BLaER1 (cell line): ENCODE data around the gene SPN.
"Not testable (repeated sequence)": the region's sequence is repeated elsewhere in the genome, so short reads cannot be mapped to it uniquely, and the experiment has no call there.

ENCODE experiments used
- H3K27ac ChIP-seq: shearing (Covaris generic); formaldehyde crosslinking; 2 replicates; pipeline ENCODE4 v1.8.1; 2022
- H3K27me3 ChIP-seq: shearing (Covaris generic); formaldehyde crosslinking; 2 replicates; pipeline ENCODE4 v1.8.1; 2022
- H3K36me3 ChIP-seq: shearing (Covaris generic); formaldehyde crosslinking; 2 replicates; pipeline ENCODE4 v1.8.1; 2022
- H3K4me1 ChIP-seq: shearing (Covaris generic); formaldehyde crosslinking; 2 replicates; pipeline ENCODE4 v1.8.1; 2022
- H3K4me2 ChIP-seq: shearing (Covaris generic); formaldehyde crosslinking; 2 replicates; pipeline ENCODE4 v1.8.1; 2022
- H3K4me3 ChIP-seq: shearing (Covaris generic); formaldehyde crosslinking; 2 replicates; pipeline ENCODE4 v1.8.1; 2022
- H3K9ac ChIP-seq: shearing (Covaris generic); formaldehyde crosslinking; 2 replicates; pipeline ENCODE4 v1.8.1; 2022
- H3K9me3 ChIP-seq: shearing (Covaris generic); formaldehyde crosslinking; 2 replicates; pipeline ENCODE4 v1.8.1; 2022
- H4K20me1 ChIP-seq: shearing (Covaris generic); formaldehyde crosslinking; 2 replicates; pipeline ENCODE4 v1.8.1; 2022
- Cebpa-rat ChIP-seq: shearing (Covaris generic); IDR thresholded peaks from 2 replicates; pipeline ENCODE4 v1.8.1; 2022

Gene SPN, protein sequence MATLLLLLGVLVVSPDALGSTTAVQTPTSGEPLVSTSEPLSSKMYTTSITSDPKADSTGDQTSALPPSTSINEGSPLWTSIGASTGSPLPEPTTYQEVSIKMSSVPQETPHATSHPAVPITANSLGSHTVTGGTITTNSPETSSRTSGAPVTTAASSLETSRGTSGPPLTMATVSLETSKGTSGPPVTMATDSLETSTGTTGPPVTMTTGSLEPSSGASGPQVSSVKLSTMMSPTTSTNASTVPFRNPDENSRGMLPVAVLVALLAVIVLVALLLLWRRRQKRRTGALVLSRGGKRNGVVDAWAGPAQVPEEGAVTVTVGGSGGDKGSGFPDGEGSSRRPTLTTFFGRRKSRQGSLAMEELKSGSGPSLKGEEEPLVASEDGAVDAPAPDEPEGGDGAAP

DNA sequence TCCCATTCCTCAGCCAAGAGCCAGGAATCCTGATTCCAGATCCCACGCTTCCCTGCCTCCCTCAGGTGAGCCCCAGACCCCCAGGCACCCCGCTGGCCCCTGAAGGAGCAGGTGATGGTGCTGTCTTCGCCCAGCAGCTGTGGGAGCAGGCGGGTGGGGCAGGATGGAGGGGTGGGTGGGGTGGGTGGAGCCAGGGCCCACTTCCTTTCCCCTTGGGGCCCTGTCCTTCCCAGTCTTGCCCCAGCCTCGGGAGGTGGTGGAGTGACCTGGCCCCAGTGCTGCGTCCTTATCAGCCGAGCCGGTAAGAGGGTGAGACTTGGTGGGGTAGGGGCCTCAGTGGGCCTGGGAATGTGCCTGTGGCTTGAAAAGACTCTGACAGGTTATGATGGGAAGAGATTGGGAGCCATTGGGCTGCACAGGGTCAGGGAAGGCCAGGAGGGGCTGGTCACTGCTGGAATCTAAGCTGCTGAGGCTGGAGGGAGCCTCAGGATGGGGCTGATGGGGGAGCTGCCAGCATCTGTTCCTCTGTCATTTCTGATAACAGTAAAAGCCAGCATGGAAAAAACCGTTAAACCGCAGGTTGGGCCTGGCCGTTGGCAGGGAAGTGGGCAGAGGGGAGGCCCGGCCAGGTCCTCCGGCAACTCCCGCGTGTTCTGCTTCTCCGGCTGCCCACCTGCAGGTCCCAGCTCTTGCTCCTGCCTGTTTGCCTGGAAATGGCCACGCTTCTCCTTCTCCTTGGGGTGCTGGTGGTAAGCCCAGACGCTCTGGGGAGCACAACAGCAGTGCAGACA lies at the start of gene SPN:
SPN (plus strand) TSS at position 232 of the 791 bp plus-strand sequence; CDS start at position 714, 482 bp downstream.
- H3K4me1 ChIP-seq = peaks cover 61% of the 10 kb centered on the region
- TF ChIP-seq Cebpa-rat = no peak
- H3K9ac ChIP-seq = peak within 1 kb of the TSS; percentile 95
- no peaks in the 10 kb centered on the region for H3K9me3 ChIP-seq
- H4K20me1 ChIP-seq = peaks cover 21% of the 10 kb centered on the region
- no peaks in the 10 kb centered on the region for H3K27me3 ChIP-seq
- H3K27ac ChIP-seq = peak within 1 kb of the TSS; percentile 97
- peak within 1 kb of the TSS; percentile 84 for H3K4me3 ChIP-seq
- peaks cover 24% of the 10 kb centered on the region for H3K36me3 ChIP-seq
- peak within 1 kb of the TSS; percentile 96 for H3K4me2 ChIP-seq

DNA sequence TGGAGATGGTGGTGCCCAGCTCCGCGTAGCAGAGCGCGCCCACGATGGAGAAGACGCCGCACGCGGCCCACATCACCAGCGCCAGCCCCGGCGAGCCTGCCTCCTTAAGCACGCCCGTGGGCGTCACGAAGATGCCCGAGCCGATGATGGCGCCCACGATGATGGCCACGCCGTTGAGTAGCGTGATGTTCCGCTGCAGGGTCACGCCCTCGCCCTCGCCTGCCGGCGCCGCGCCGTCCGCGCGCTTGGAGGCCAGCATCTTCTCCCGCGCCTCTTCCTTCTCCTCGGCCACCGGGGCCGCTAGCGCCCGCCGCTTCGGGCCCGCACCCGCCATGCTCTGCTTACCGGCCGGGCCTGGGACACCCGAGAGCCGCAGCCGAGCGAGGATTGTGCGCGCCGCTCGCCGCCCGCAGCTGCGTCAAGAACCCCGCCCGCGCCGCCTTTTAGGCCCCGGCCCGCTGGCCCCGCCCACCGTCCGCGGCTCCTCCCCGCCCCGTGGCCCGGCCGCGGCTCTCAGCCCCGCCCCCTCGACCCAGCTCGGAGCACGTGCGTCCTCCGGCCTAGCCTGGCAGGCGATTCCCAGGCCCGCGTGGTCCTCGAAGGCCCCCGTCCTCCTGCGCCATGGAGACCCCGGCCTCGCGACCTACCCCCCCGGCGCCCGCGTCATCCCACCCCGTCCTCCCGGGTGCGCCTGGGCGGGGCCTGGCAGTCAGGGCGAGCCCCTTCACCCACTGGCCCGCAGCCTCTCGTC lies 49.6 kb upstream of the SPN start:
- H3K27ac ChIP-seq = peak overlapping the region; percentile 84
- H3K9ac ChIP-seq = peak overlapping the region; percentile 84
- peaks cover 19% of the 10 kb centered on the region for H3K4me1 ChIP-seq
- H3K27me3 ChIP-seq, H3K9me3 ChIP-seq, H3K36me3 ChIP-seq: not testable (repeated sequence)
- H3K4me3 ChIP-seq = peak overlapping the region; percentile 79
- peak overlapping the region; percentile 91 for H3K4me2 ChIP-seq
- peaks cover 32% of the 10 kb centered on the region for H4K20me1 ChIP-seq

DNA sequence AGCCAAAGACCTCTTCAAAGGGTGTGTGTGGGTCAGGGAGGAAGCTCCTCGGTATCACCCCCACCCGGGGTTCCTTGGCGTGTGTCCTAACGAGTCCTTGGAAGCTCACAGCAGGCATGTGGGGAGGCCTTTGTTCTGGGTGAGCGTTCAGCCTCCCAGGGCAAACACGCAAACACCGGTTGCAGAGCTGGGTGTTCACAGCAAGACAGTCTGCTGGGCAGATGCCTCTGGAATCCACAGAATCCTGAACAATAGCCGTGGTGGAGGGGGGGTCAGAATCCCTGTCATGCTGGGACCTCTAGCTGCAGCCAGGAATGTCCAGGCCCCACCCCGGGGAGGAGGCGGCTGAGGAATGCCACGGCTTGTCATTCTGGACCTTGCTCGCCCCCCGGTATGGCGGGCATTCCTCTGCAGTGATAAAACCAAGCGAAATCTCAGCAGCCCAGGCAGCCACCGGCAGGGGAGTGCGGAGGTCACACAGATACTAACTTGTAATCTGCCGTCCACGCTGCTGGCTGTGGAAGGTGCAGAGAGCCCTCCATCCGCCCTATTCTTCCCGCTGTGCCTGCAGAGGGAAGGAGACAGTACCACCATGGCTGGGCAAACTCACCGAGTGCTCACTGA lies 48.2 kb upstream of the SPN start:
- H3K36me3 ChIP-seq, H3K9me3 ChIP-seq, H3K27ac ChIP-seq, H3K27me3 ChIP-seq, H3K4me3 ChIP-seq, H3K4me2 ChIP-seq, H3K9ac ChIP-seq: not testable (repeated sequence)
- Histone ChIP-seq H3K4me1 (peaks cover 19% of the 10 kb centered on the region), H4K20me1 (peaks cover 19% of the 10 kb centered on the region)

DNA sequence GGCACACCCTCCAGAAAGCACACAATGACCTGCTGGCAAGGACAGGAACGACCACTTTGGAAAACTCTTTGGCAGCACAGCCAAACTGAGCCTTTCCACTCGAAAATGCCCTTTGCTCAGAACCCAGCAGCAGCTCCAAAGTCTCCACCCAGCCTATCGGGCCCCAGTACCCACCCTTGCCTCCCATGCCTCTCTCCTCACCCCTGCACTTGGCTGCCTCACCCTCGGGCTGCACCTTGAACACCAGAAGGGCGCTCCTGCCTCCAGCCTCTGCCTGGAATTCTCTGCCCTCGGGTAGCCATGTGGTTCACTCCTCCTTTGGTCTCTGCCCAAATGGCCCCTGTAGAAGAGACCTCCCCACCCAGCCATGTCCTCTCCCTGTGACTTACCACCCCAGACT lies 46.9 kb upstream of the SPN start:
- not testable (repeated sequence) for H3K4me3 ChIP-seq, H3K36me3 ChIP-seq, H3K27me3 ChIP-seq, H3K4me2 ChIP-seq, H4K20me1 ChIP-seq, H3K27ac ChIP-seq, H3K9me3 ChIP-seq, H3K9ac ChIP-seq
- H3K4me1 ChIP-seq = peaks cover 12% of the 10 kb centered on the region

DNA sequence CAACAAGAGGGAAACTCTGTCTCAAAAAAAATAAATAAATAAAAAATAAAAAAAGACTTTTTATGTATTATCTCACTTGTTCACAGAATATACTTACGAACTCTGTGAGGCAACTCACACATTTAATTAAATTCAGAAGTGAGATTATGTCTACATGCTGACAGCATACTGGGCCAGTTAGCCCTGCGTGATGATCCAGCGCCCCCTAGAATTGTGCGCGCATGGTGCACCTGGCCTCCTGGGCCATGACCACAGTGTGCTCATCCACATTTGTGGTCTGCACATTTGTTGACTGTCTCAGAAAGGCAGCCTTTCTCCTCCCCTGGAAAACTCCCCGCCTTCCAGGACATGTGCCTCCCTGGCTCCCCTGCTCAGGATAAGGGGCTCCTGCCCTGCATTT lies 42.5 kb upstream of the SPN start:
- not testable (repeated sequence) for H3K4me2 ChIP-seq, H3K9ac ChIP-seq, H3K36me3 ChIP-seq, H3K9me3 ChIP-seq, H4K20me1 ChIP-seq, H3K27me3 ChIP-seq, H3K27ac ChIP-seq, H3K4me3 ChIP-seq
- H3K4me1 ChIP-seq = peaks cover 12% of the 10 kb centered on the region

DNA sequence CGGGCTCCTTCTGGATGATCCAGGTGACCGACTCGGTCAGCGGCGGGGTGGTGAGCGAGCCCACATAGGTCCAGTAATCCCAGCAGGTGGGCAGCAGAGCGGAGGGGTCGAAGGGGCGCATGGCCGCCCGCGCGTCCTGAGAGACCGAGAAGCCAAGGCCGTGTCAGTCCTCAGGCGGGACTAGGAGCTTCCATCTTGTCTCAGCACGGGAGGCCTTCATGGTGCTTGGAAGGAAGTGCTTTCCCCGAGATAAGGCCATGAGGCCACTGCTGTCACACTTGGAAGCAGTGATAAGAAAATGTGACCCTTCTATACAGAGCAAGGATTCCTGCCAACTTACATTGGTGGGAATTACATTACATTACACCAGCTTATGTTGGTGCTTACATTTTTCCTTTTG lies 40.3 kb upstream of the SPN start:
- H3K36me3 ChIP-seq, H3K27ac ChIP-seq, H3K4me2 ChIP-seq, H4K20me1 ChIP-seq, H3K27me3 ChIP-seq, H3K4me3 ChIP-seq, H3K9me3 ChIP-seq, H3K9ac ChIP-seq: not testable (repeated sequence)
- peaks cover 24% of the 10 kb centered on the region for H3K4me1 ChIP-seq

DNA sequence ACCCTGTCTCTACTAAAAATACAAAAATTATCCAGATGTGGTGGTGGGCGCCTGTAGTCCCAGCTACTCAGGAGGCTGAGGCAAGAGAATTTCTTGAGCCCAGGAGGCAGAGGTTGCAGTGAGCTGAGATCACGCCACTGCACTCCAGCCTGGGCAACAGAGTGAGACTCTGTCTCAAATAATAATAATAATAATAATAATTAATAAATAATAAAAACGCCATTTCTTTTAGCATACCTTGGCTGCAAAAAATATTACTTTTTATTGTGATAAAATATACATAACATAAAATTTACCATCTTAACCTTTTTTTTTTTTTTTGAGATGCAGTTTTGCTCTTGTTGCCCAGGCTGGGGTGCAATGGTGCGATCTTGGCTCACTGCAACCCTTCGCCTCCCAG lies 39.8 kb upstream of the SPN start:
- not testable (repeated sequence) for H3K4me2 ChIP-seq, H3K27ac ChIP-seq, H3K27me3 ChIP-seq, H3K36me3 ChIP-seq, H3K4me3 ChIP-seq, H3K9me3 ChIP-seq, H4K20me1 ChIP-seq, H3K9ac ChIP-seq
- H3K4me1 ChIP-seq = peaks cover 25% of the 10 kb centered on the region

DNA sequence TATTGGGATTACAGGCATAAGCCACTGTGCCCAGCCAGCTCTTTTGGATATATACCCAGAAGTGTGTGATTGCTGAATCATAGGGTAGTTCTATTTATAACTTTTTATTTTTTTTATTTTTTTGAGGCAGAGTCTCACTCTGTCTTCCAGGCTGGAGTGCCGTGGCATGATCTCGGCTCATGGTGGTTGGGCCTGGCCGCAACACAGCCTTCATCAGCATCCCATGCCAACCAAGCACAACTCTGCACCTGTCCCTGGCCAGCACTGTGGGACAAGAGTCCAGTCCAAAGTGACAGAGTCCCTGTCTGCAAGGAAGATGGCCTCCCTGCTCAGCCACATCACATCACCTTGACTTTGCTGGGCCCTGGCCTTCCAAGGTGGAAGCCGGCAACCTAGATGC lies 37.9 kb upstream of the SPN start:
- not testable (repeated sequence) for H3K9me3 ChIP-seq, H3K27ac ChIP-seq, H3K4me2 ChIP-seq, H4K20me1 ChIP-seq, H3K4me3 ChIP-seq, H3K9ac ChIP-seq, H3K36me3 ChIP-seq, H3K27me3 ChIP-seq
- H3K4me1 ChIP-seq = peaks cover 30% of the 10 kb centered on the region

DNA sequence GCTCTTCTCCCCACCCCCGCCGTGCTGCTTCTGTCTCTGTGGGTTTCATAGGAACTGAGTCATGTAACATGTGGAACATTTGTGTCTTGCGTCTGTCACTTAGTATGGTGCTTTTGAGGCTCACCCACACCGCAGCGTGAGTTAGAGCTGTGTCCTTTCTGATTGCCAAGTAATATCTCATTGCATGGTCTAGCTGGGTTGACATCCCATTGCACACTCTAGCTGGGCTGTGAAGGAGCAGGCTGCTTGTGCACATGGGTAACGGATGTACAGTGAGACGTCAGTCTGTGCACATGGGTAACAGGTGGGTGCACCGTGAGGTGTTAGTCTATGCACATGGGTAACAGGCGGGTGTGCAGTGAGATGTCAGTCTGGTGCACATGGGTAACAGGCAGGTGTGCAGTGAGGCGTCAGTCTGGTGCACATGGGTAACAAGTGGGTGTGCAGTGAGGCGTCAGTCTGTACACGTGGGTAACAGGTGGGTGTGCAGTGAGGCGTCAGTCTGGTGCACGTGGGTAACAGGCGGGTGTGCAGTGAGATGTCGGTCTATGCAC lies 36.2 kb upstream of the SPN start:
- not testable (repeated sequence) for H3K9ac ChIP-seq, H3K27ac ChIP-seq, H3K36me3 ChIP-seq, H3K27me3 ChIP-seq, H4K20me1 ChIP-seq, H3K4me3 ChIP-seq, H3K9me3 ChIP-seq
- Histone ChIP-seq H3K4me1 (peaks cover 30% of the 10 kb centered on the region), H3K4me2 (peak overlapping the region; percentile 83)

DNA sequence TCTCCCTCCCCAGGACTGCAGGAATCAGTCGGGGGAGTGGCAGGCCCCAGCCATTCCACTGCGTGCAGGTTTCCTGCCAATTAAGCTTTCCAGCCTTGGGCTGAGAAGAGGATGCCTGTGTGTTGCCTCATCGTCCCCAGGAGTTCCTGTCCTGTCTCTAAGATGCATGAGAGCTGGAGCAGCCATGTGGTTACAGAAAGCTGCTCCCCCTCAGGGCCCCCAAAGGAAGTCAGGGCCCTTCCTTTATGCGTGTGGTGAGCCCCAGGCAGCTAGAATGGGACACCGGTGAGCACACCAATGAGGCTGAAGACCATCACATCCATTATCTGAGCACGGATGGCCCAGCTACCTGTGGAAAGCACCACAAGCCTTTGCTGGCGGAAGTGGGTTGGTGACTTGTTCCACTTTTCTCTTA lies 35.4 kb upstream of the SPN start:
- not testable (repeated sequence) for H3K36me3 ChIP-seq, H3K27ac ChIP-seq, H3K4me3 ChIP-seq, H3K9ac ChIP-seq, H3K9me3 ChIP-seq, H4K20me1 ChIP-seq, H3K27me3 ChIP-seq
- peak; percentile 69; the same call in 1 of the 2 replicates for TF ChIP-seq Cebpa-rat
- Histone ChIP-seq H3K4me2 (peak overlapping the region; percentile 83), H3K4me1 (peaks cover 30% of the 10 kb centered on the region)

DNA sequence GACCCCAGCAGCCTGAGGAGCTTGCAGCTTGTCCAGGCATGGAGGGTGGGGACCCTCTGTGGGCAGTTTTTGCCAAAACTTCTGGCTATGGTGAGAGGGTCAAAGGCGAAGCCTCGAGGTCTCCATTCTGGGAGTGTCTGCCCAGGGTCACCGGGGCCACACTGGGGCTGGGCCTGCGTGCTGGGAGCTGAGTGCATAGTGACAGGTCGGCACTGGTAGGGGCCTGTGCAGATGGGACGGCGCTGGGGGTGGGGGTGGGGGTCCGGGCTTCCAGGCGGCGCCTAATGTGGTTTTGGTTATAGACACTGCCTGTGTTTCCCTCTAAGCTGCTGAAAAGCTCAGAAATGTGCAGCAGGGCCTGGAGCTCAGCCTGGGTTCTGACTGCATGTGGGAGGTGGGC lies 34.3 kb upstream of the SPN start:
- Histone ChIP-seq H3K4me2 (peak overlapping the region; percentile 83), H3K4me1 (peaks cover 30% of the 10 kb centered on the region)
- not testable (repeated sequence) for H3K4me3 ChIP-seq, H3K9me3 ChIP-seq, H3K27ac ChIP-seq, H3K36me3 ChIP-seq, H3K9ac ChIP-seq, H3K27me3 ChIP-seq, H4K20me1 ChIP-seq

DNA sequence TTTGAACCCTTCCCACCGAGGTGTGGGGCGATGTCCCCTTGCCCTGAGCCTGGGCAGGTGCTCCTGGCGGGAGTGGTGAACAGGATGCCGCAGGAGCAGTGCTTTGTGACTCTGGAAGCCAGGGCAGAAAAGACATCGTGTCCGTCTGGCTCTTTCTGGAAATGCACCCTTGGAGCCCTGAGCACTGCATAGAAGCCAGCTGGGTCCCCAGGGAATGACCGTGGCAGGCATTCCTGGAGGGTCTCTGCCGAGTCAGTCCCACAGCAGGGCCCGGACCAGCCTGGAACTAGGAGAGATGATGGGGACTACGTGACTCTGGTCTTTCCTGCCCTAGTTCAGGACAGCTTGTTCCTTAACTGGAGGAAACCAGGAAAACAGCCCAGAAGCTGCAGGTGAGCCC lies 33.7 kb upstream of the SPN start:
- not testable (repeated sequence) for H3K4me3 ChIP-seq, H3K27me3 ChIP-seq, H4K20me1 ChIP-seq, H3K27ac ChIP-seq, H3K9ac ChIP-seq, H3K36me3 ChIP-seq, H3K9me3 ChIP-seq
- H3K4me1 ChIP-seq = peaks cover 34% of the 10 kb centered on the region
- peak overlapping the region; percentile 78 for H3K4me2 ChIP-seq

DNA sequence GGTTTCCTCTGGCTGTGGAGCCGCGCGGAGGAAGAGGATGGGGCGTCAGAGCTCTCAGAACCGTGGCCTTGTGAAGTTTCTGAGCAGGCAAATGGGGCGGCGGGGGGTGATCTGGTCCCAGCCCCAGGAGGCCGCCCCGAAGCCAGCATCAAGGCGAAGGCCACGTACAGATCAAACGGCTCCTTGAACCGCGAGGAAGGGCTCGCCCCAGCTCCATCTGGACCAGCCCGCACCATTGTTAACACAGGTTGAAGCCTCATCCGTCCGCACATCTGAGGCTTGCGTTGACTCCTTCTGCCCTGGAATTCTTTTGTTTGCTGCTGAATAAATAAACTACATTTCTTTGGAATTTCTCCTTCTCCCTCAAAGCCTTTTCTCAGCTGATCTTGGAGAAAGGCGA lies 31.4 kb upstream of the SPN start:
- H3K36me3 ChIP-seq, H3K9me3 ChIP-seq, H3K27me3 ChIP-seq, H3K9ac ChIP-seq, H3K4me3 ChIP-seq, H4K20me1 ChIP-seq, H3K27ac ChIP-seq, H3K4me2 ChIP-seq: not testable (repeated sequence)
- H3K4me1 ChIP-seq = peaks cover 36% of the 10 kb centered on the region
